SU-DHL-6 (cell line): ENCODE data around the gene SLC45A1.
A peak's percentile ranks its signal among the peaks of the same experiment; 100 is the strongest.

Experiments used
- H2AFZ ChIP-seq: fragments of 200-600 bp; sonication (generic); 2 replicates; pipeline ENCODE4 v1.6.1; 2014; ENCODE audit warnings: low read depth, mild to moderate bottlenecking, moderate library complexity, mixed read lengths, antibody characterized with exemption, low read length; ENCODE audit not compliant: severe bottlenecking
- H3F3A ChIP-seq: fragments of 200-600 bp; shearing (Covaris generic); 2 replicates; pipeline ENCODE4 v1.6.0; 2016; ENCODE audit warnings: antibody characterized with exemption, mild to moderate bottlenecking; ENCODE audit not compliant: insufficient read depth
- H3K27ac ChIP-seq: fragments of 200-600 bp; sonication (generic); 2 replicates; pipeline ENCODE4 v1.5.1; 2016; ENCODE audit warnings: low read depth, mild to moderate bottlenecking, low read length, moderate library complexity, mixed read lengths
- H3K27me3 ChIP-seq: fragments of 200-600 bp; sonication (generic), shearing (Covaris generic); 2 replicates; pipeline ENCODE4 v1.6.0; 2014; ENCODE audit warnings: mild to moderate bottlenecking, low read length
- H3K36me3 ChIP-seq: fragments of 200-600 bp; sonication (generic); 2 replicates; pipeline ENCODE4 v1.6.1; 2014; ENCODE audit warnings: mild to moderate bottlenecking, low read length, mixed read lengths
- H3K4me2 ChIP-seq: fragments of 300-600, 200-600 bp; shearing (Covaris generic), sonication (generic); 2 replicates; pipeline ENCODE4 v1.6.0; 2014; ENCODE audit warnings: low read length, low read depth, mild to moderate bottlenecking; ENCODE audit not compliant: poor library complexity, severe bottlenecking
- H3K4me3 ChIP-seq: fragments of 200-600 bp; sonication (generic); 2 replicates; pipeline ENCODE4 v1.5.1; 2014; ENCODE audit warnings: antibody characterized with exemption, low read length, mild to moderate bottlenecking, mixed read lengths; ENCODE audit not compliant: insufficient read depth, poor library complexity, severe bottlenecking
- H3K79me2 ChIP-seq: fragments of 200-600 bp; sonication (generic); 2 replicates; pipeline ENCODE4 v1.6.1; 2014; ENCODE audit warnings: mild to moderate bottlenecking, low read length, moderate library complexity; ENCODE audit not compliant: insufficient read depth
- H3K9ac ChIP-seq: fragments of 200-600 bp; sonication (generic); 2 replicates; pipeline ENCODE4 v1.7.0; 2014; ENCODE audit warnings: mild to moderate bottlenecking, low read length
- H3K9me2 ChIP-seq: fragments of 200-600 bp; sonication (generic); replicated peaks from 2 replicates; pipeline ENCODE4 v1.6.1; 2014; ENCODE audit warnings: low read length; ENCODE audit not compliant: insufficient read depth
- H3K9me3 ChIP-seq: fragments of 200-600 bp; sonication (generic); 2 replicates; pipeline ENCODE4 v1.6.1; 2014; ENCODE audit warnings: low read length, mixed read lengths; ENCODE audit not compliant: insufficient read depth
- H4K20me1 ChIP-seq: fragments of 200-600 bp; sonication (generic); 2 replicates; pipeline ENCODE4 v1.6.1; 2014; ENCODE audit warnings: low read depth, mild to moderate bottlenecking, antibody characterized with exemption, low read length, moderate library complexity, mixed read lengths
- CTCF ChIP-seq: fragments of 200-600 bp; sonication (generic); IDR thresholded peaks from one replicate; pipeline ENCODE4 v1.5.1; 2017; ENCODE audit warnings: antibody characterized with exemption, mild to moderate bottlenecking, low read length, moderate library complexity; ENCODE audit not compliant: insufficient read depth, poor library complexity, severe bottlenecking
- EZH2phosphoT487 ChIP-seq: fragments of 200-600 bp; sonication (generic), shearing (Covaris generic); conservative IDR thresholded peaks from 2 replicates; pipeline ENCODE4 v1.6.1; 2018; ENCODE audit warnings: mild to moderate bottlenecking, antibody characterized with exemption, low read length, moderate library complexity, mixed read lengths

Gene SLC45A1

GRCh38 chr1:8312235-8313218 lies 5.4 kb upstream of the SLC45A1 start:
- H2AFZ ChIP-seq, result no peak overlapping the region
- no peak for TF ChIP-seq EZH2phosphoT487
- H3K27me3 ChIP-seq, result no peaks in the 10 kb centered on the region
- no peak overlapping the region for H3K4me2 ChIP-seq
- H3K9me3 ChIP-seq, result no peaks in the 10 kb centered on the region
- no peaks in the 10 kb centered on the region for H4K20me1 ChIP-seq
- H3K36me3 ChIP-seq, result no peaks in the 10 kb centered on the region
- no peak overlapping the region for H3K27ac ChIP-seq
- no peak overlapping the region for H3K9ac ChIP-seq
- no peaks in the 10 kb centered on the region for H3F3A ChIP-seq
- H3K79me2 ChIP-seq, result no peaks in the 10 kb centered on the region
- no peak overlapping the region for H3K4me3 ChIP-seq
- no peaks in the 10 kb centered on the region for H3K9me2 ChIP-seq

- Histone ChIP-seq H4K20me1 (no peaks in the 10 kb centered on the region), H3F3A (no peaks in the 10 kb centered on the region), H3K9ac (no peak overlapping the region), H3K27ac (no peak overlapping the region), H3K9me3 (no peaks in the 10 kb centered on the region), H3K4me2 (no peak overlapping the region), H3K9me2 (no peaks in the 10 kb centered on the region), H3K4me3 (no peak overlapping the region), H3K36me3 (no peaks in the 10 kb centered on the region), H2AFZ (no peak overlapping the region), H3K79me2 (no peaks in the 10 kb centered on the region), H3K27me3 (no peaks in the 10 kb centered on the region)
- no peak for TF ChIP-seq EZH2phosphoT487
- no peak for TF ChIP-seq CTCF
Observed at GRCh38 chr1:8313231-8313630, 4.7 kb upstream of the SLC45A1 start.

GRCh38 chr1:8314346-8315280 lies 3.3 kb upstream of the SLC45A1 start:
- Histone ChIP-seq H4K20me1 (no peaks in the 10 kb centered on the region), H3K4me3 (no peak overlapping the region), H3K9me3 (no peaks in the 10 kb centered on the region), H3K4me2 (no peak overlapping the region), H3K79me2 (no peaks in the 10 kb centered on the region), H3K9ac (no peak overlapping the region), H3K36me3 (no peaks in the 10 kb centered on the region), H3K27me3 (no peaks in the 10 kb centered on the region), H2AFZ (no peak overlapping the region), H3K9me2 (no peaks in the 10 kb centered on the region), H3F3A (no peaks in the 10 kb centered on the region), H3K27ac (no peak overlapping the region)
- TF ChIP-seq CTCF, result peak; percentile 41
- no peak for TF ChIP-seq EZH2phosphoT487
